ENCODE data around the gene CNP. TPM values are rescaled to one million over a fixed set of nuclear protein-coding genes. Genes with fewer than 3 reads are reported as not detected.
"Not testable (repeated sequence)": the region's sequence is repeated elsewhere in the genome, so short reads cannot be mapped to it uniquely, and the experiment has no call there.

Gene CNP
- total RNA-seq, 1 experiment from 2014 or later, result 105 TPM

GRCh38 chr17:42018339-42018738 lies 51.7 kb downstream of the CNP start:
- H3K27me3 ChIP-seq, result no peaks in the 10 kb centered on the region
- no peaks in the 10 kb centered on the region for H3K9me3 ChIP-seq (replicated peaks)
- DNase-seq, result no peak
- peak overlapping the region; percentile 92 for H3K4me3 ChIP-seq
- peaks cover 9% of the 10 kb centered on the region for H3K4me1 ChIP-seq
- H3K27ac ChIP-seq, result peak overlapping the region; percentile 94; the same call in 1 of the 2 replicates
- H3K36me3 ChIP-seq, result peaks cover 10% of the 10 kb centered on the region; the same call in 1 of the 2 replicates

- Histone ChIP-seq H3K9me3 (replicated peaks) (no peaks in the 10 kb centered on the region), H3K36me3 (peaks cover 16% of the 10 kb centered on the region; the same call in 1 of the 2 replicates), H3K4me3 (no peak overlapping the region), H3K27me3 (no peaks in the 10 kb centered on the region), H3K27ac (no peak overlapping the region), H3K4me1 (peaks cover 9% of the 10 kb centered on the region)
- DNase-seq, result no peak
These were observed 52.4 kb downstream of the CNP start for GRCh38 chr17:42018988-42019387.

GRCh38 chr17:42019509-42020404 lies 53.2 kb downstream of the CNP start, which contains the start of gene NKIRAS2:
Gene NKIRAS2, plus strand, starts transcription at chr17:42020090. Its CDS starts 1,488 bp downstream, at chr17:42021578.
- H3K27me3 ChIP-seq, result no peaks in the 10 kb centered on the region
- DNase-seq, result peak; percentile 94 to 97
- peaks cover 16% of the 10 kb centered on the region for H3K4me1 ChIP-seq
- no peaks in the 10 kb centered on the region for H3K9me3 ChIP-seq (replicated peaks)
- peak within 1 kb of the TSS; percentile 92 for H3K4me3 ChIP-seq
- peak within 1 kb of the TSS; percentile 60 for H3K27ac ChIP-seq
- peaks cover 21% of the 10 kb centered on the region for H3K36me3 ChIP-seq

GRCh38 chr17:42020845-42021244 lies 54.2 kb downstream of the CNP start:
- Histone ChIP-seq H3K4me1 (peaks cover 25% of the 10 kb centered on the region), H3K36me3 (peaks cover 16% of the 10 kb centered on the region), H3K4me3 (peak overlapping the region; percentile 92)
- not testable (repeated sequence) for H3K9me3 ChIP-seq (replicated peaks); H3K27ac ChIP-seq; DNase-seq; H3K27me3 ChIP-seq

GRCh38 chr17:42023524-42024349 lies 57.1 kb downstream of the CNP start:
- Histone ChIP-seq H3K36me3 (peaks cover 16% of the 10 kb centered on the region), H3K4me3 (no peak overlapping the region), H3K27ac (no peak overlapping the region), H3K4me1 (peaks cover 44% of the 10 kb centered on the region), H3K27me3 (no peaks in the 10 kb centered on the region), H3K9me3 (replicated peaks) (no peaks in the 10 kb centered on the region)
- DNase-seq, result no peak

GRCh38 chr17:42025191-42025579 lies 58.6 kb downstream of the CNP start:
- Histone ChIP-seq H3K27me3 (no peaks in the 10 kb centered on the region), H3K4me3 (no peak overlapping the region), H3K4me1 (peaks cover 47% of the 10 kb centered on the region), H3K27ac (no peak overlapping the region; the same call in 1 of the 2 replicates), H3K9me3 (replicated peaks) (no peaks in the 10 kb centered on the region), H3K36me3 (peaks cover 16% of the 10 kb centered on the region)
- no peak for DNase-seq

GRCh38 chr17:42025936-42026335 lies 59.3 kb downstream of the CNP start:
- Histone ChIP-seq H3K4me3 (no peak overlapping the region), H3K27ac (no peak overlapping the region; the same call in 1 of the 2 replicates), H3K4me1 (peaks cover 42% of the 10 kb centered on the region), H3K9me3 (replicated peaks) (no peaks in the 10 kb centered on the region), H3K27me3 (no peaks in the 10 kb centered on the region), H3K36me3 (peaks cover 16% of the 10 kb centered on the region)
- no peak for DNase-seq

- Histone ChIP-seq H3K4me3 (no peak overlapping the region), H3K9me3 (replicated peaks) (no peaks in the 10 kb centered on the region), H3K36me3 (peaks cover 16% of the 10 kb centered on the region), H3K27me3 (no peaks in the 10 kb centered on the region), H3K27ac (peak overlapping the region; percentile 33; the same call in 1 of the 2 replicates), H3K4me1 (peaks cover 42% of the 10 kb centered on the region)
- peak; percentile 65 to 85 for DNase-seq
These were observed 60.4 kb downstream of the CNP start for GRCh38 chr17:42026857-42027589.

Other genes starting within 250 kb of the CNP start
- gene HAP1, start 232.2 kb upstream of the CNP start, total RNA-seq (2014; rRNA removed; shearing (Covaris generic)), result 0.08 and 0.10 TPM in 2 replicates
- gene JUP, start 180.1 kb upstream of the CNP start, total RNA-seq (2014; rRNA removed; shearing (Covaris generic)), result 1.2 and 1.7 TPM in 2 replicates
- 15.7 and 16.9 TPM in 2 replicates for gene P3H4, start 154.8 kb upstream of the CNP start, total RNA-seq (2014; rRNA removed; shearing (Covaris generic))
- gene FKBP10, start 153.8 kb upstream of the CNP start, total RNA-seq (2014; rRNA removed; shearing (Covaris generic)), result 61.4 and 72.2 TPM in 2 replicates
- gene NT5C3B, start 130.6 kb upstream of the CNP start, total RNA-seq (2014; rRNA removed; shearing (Covaris generic)), result 115 and 120 TPM in 2 replicates
- gene KLHL10, start 129.0 kb upstream of the CNP start, total RNA-seq (2014; rRNA removed; shearing (Covaris generic)), result not detected in 2 replicates
- 22.4 and 23.8 TPM in 2 replicates for gene KLHL11, start 101.4 kb upstream of the CNP start, total RNA-seq (2014; rRNA removed; shearing (Covaris generic))
- 137 and 141 TPM in 2 replicates for gene ACLY, start 47.8 kb upstream of the CNP start, total RNA-seq (2014; rRNA removed; shearing (Covaris generic))
- gene ODAD4, start 36.2 kb upstream of the CNP start, total RNA-seq (2014; rRNA removed; shearing (Covaris generic)), result 0.15 and 0.24 TPM in 2 replicates
- 103 and 104 TPM in 2 replicates for gene DNAJC7, start 50.6 kb downstream of the CNP start, total RNA-seq (2014; rRNA removed; shearing (Covaris generic))
- gene NKIRAS2, start 53.3 kb downstream of the CNP start, total RNA-seq (2014; rRNA removed; shearing (Covaris generic)), result 80.3 and 81.6 TPM in 2 replicates
- gene C17orf113, start 83.8 kb downstream of the CNP start, total RNA-seq (2014; rRNA removed; shearing (Covaris generic)), result 0.18 and 0.49 TPM in 2 replicates
- 1.3 and 1.5 TPM in 2 replicates for gene ZNF385C, start 131.7 kb downstream of the CNP start, total RNA-seq (2014; rRNA removed; shearing (Covaris generic))
- 0.12 TPM in 1 of 2 replicates, not detected in the other for gene DHX58, start 145.9 kb downstream of the CNP start, total RNA-seq (2014; rRNA removed; shearing (Covaris generic))
- gene KAT2A, start 154.6 kb downstream of the CNP start, total RNA-seq (2014; rRNA removed; shearing (Covaris generic)), result 23.5 and 27.2 TPM in 2 replicates
- 0.28 and 0.32 TPM in 2 replicates for gene HSPB9, start 156.0 kb downstream of the CNP start, total RNA-seq (2014; rRNA removed; shearing (Covaris generic))
- gene RAB5C, start 188.2 kb downstream of the CNP start, total RNA-seq (2014; rRNA removed; shearing (Covaris generic)), result 90.2 and 91.1 TPM in 2 replicates
- gene KCNH4, start 214.3 kb downstream of the CNP start, total RNA-seq (2014; rRNA removed; shearing (Covaris generic)), result 0.04 TPM in 1 of 2 replicates, not detected in the other
- gene HCRT, start 218.7 kb downstream of the CNP start, total RNA-seq (2014; rRNA removed; shearing (Covaris generic)), result 1.0 TPM in 1 of 2 replicates, not detected in the other
- gene GHDC, start 227.7 kb downstream of the CNP start, total RNA-seq (2014; rRNA removed; shearing (Covaris generic)), result 6.7 and 9.9 TPM in 2 replicates